Smooth muscle cell (in vitro differentiated cells): Measurements from ENCODE around the gene GALNT6. TPM values are rescaled to one million over a fixed set of nuclear protein-coding genes. Genes with fewer than 3 reads are reported as not detected.

Source experiments
- DNase-seq: peaks from one replicate; lab custom pipeline; 2025; ENCODE audit not compliant: unreplicated experiment; lab: John Stamatoyannopoulos, UW
- H2AFZ ChIP-seq: fragments of 200-600 bp; sonication (generic); 2 replicates; pipeline ENCODE4 v1.6.0; 2016; ENCODE audit warnings: antibody characterized with exemption, low read depth, mild to moderate bottlenecking
- H3F3A ChIP-seq: fragments of 200-600 bp; sonication (generic); 2 replicates; pipeline ENCODE4 v1.6.0; 2017; ENCODE audit warnings: antibody characterized with exemption, low read depth
- H3K27ac ChIP-seq: fragments of 200-600 bp; sonication (generic); 2 replicates; pipeline ENCODE4 v1.5.1; 2016; ENCODE audit warnings: low read depth, mild to moderate bottlenecking
- H3K27me3 ChIP-seq: fragments of 200-600 bp; sonication (generic); 2 replicates; pipeline ENCODE4 v1.6.1; 2016; ENCODE audit warnings: low read depth, mild to moderate bottlenecking
- H3K36me3 ChIP-seq: fragments of 200-600 bp; sonication (generic); 2 replicates; pipeline ENCODE4 v1.5.1; 2016; ENCODE audit warnings: low read depth
- H3K4me1 ChIP-seq: fragments of 200-600 bp; sonication (generic); 2 replicates; pipeline ENCODE4 v1.5.1; 2016; ENCODE audit warnings: low read depth
- H3K4me2 ChIP-seq: fragments of 200-600 bp; sonication (generic); 2 replicates; pipeline ENCODE4 v1.6.0; 2016; ENCODE audit warnings: mild to moderate bottlenecking
- H3K4me3 ChIP-seq: fragments of 200-600 bp; sonication (generic); 2 replicates; pipeline ENCODE4 v1.5.1; 2016; ENCODE audit warnings: mild to moderate bottlenecking
- H3K79me2 ChIP-seq: fragments of 200-600 bp; sonication (generic); 2 replicates; pipeline ENCODE4 v1.6.0; 2016; ENCODE audit warnings: low read depth, mild to moderate bottlenecking
- H3K9ac ChIP-seq: fragments of 200-600 bp; sonication (generic); 2 replicates; pipeline ENCODE4 v1.6.0; 2016; ENCODE audit warnings: low read depth
- H3K9me3 ChIP-seq: fragments of 200-600 bp; sonication (generic); replicated peaks from 2 replicates; pipeline ENCODE4 v1.5.1; 2016; ENCODE audit warnings: low read depth
- H4K20me1 ChIP-seq: fragments of 200-600 bp; sonication (generic); 2 replicates; pipeline ENCODE4 v1.6.0; 2016; ENCODE audit warnings: low read depth
- WGBS: methylation state at CpG from one replicate; pipeline ENCODE4 v1.1.7; 2016; ENCODE audit warnings: low lambda C conversion rate; 5-methylcytosine and 5-hydroxymethylcytosine counted together
- polyA plus RNA-seq: library from polyadenylated mRNA; unstranded; fragments of >200 nt; fragmentation: Nextera tagmentation; extraction: Ambion mirVana; gene quantifications from 2 replicates; pipeline ENCODE4 v1.2.1, GENCODE V29; 2016
- total RNA-seq: library from RNA; depleted of rRNA; stranded (reverse); fragments of >200 nt; gene quantifications from 2 replicates; pipeline ENCODE4 v1.2.3, GENCODE V29; 2014
- TF ChIP-seq, protein P1 (sequence below): fragments of 200-600 bp; sonication (generic); IDR thresholded peaks from 2 replicates; pipeline ENCODE4 v1.5.1; 2017; ENCODE audit warnings: borderline replicate concordance, mild to moderate bottlenecking, antibody characterized with exemption; ENCODE audit not compliant: insufficient read depth, poor library complexity, severe bottlenecking

GALNT6 gene
- total and polyA plus RNA-seq, 2 experiments from 2014 or later, result 7.8 to 55.6 TPM

DNA sequence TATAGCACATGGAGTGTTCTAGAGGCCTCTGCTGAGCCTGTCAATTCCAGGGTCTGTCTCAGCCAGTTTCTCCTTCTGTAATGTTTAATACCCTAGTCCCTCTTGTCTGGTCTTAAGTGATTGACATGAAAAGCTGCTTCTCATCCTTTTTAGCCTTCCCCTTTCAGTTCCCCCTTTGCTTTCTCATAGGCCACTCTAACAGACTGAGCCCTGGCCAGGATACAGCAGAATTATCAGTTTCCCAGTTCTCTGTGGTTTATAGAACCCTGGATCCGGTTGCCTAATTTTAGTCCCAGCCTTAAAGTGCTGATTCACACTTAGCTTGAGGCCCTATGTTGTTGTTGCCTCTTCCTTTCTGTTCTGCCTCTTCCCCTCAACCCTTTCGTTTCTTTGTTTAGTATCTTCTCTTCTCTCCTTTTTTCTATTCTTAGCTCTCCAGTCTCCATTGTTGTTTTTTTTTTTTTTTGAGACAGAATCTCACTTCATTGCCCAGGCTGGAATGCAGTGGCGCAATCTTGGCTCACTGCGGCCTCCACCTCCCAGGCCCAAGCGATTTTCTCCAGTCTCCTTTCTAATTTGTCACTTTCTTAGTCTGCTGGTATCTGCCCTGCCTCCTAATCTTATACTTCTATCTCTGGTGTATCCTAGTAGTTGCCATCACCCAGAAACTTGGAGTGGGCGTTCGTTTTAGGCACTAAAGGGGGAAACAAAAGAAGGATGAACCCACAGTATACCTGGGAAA, 64.3 kb downstream of the GALNT6 start:
- Histone ChIP-seq H3K27ac (peak overlapping the region; percentile 51), H3K4me3 (no peak overlapping the region), H3K9ac (no peak overlapping the region), H2AFZ (peak overlapping the region; percentile 75), H3K9me3 (no peaks in the 10 kb centered on the region), H4K20me1 (no peaks in the 10 kb centered on the region), H3K79me2 (no peaks in the 10 kb centered on the region), H3K27me3 (no peaks in the 10 kb centered on the region), H3K4me2 (peak overlapping the region; percentile 1), H3K4me1 (peaks cover 23% of the 10 kb centered on the region), H3F3A (no peaks in the 10 kb centered on the region), H3K36me3 (no peaks in the 10 kb centered on the region)
- TF ChIP-seq, protein P1, sequence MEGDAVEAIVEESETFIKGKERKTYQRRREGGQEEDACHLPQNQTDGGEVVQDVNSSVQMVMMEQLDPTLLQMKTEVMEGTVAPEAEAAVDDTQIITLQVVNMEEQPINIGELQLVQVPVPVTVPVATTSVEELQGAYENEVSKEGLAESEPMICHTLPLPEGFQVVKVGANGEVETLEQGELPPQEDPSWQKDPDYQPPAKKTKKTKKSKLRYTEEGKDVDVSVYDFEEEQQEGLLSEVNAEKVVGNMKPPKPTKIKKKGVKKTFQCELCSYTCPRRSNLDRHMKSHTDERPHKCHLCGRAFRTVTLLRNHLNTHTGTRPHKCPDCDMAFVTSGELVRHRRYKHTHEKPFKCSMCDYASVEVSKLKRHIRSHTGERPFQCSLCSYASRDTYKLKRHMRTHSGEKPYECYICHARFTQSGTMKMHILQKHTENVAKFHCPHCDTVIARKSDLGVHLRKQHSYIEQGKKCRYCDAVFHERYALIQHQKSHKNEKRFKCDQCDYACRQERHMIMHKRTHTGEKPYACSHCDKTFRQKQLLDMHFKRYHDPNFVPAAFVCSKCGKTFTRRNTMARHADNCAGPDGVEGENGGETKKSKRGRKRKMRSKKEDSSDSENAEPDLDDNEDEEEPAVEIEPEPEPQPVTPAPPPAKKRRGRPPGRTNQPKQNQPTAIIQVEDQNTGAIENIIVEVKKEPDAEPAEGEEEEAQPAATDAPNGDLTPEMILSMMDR, result no peak
- DNase-seq, result no peak
- WGBS, result 42% methylated on average over 7 of the region's 7 CpGs

DNA sequence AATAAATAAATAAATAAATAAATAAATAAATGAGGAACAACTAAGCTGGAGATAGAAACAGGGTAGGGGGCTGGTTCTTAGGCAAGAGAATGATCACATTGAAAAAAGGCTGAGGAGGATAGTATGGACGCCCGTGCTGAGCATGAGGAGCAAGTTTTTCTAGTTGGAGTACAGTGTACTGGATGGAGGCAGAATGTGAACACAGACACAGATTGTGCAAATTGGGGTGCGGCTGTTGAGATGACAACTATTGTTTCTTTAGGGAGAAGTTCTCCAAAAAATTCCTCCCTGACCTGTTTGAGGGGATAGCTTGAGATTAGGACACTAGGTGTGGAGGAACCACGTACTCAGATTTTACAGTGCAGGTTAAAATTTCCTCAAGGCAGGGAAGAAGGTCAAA, 66.3 kb downstream of the GALNT6 start:
- TF ChIP-seq, protein P1, result no peak
- H2AFZ ChIP-seq, result no peak overlapping the region
- H3K4me2 ChIP-seq, result no peak overlapping the region
- H3K4me3 ChIP-seq, result no peak overlapping the region
- no peaks in the 10 kb centered on the region for H3K36me3 ChIP-seq
- H3K4me1 ChIP-seq, result peaks cover 32% of the 10 kb centered on the region
- WGBS, result 85% methylated on average over 4 of the region's 4 CpGs
- H4K20me1 ChIP-seq, result no peaks in the 10 kb centered on the region
- no peak for DNase-seq
- no peak overlapping the region for H3K27ac ChIP-seq
- no peaks in the 10 kb centered on the region for H3K79me2 ChIP-seq
- H3K9me3 ChIP-seq, result no peaks in the 10 kb centered on the region
- H3K27me3 ChIP-seq, result no peaks in the 10 kb centered on the region
- H3K9ac ChIP-seq, result no peak overlapping the region
- peaks cover 3% of the 10 kb centered on the region for H3F3A ChIP-seq

DNA sequence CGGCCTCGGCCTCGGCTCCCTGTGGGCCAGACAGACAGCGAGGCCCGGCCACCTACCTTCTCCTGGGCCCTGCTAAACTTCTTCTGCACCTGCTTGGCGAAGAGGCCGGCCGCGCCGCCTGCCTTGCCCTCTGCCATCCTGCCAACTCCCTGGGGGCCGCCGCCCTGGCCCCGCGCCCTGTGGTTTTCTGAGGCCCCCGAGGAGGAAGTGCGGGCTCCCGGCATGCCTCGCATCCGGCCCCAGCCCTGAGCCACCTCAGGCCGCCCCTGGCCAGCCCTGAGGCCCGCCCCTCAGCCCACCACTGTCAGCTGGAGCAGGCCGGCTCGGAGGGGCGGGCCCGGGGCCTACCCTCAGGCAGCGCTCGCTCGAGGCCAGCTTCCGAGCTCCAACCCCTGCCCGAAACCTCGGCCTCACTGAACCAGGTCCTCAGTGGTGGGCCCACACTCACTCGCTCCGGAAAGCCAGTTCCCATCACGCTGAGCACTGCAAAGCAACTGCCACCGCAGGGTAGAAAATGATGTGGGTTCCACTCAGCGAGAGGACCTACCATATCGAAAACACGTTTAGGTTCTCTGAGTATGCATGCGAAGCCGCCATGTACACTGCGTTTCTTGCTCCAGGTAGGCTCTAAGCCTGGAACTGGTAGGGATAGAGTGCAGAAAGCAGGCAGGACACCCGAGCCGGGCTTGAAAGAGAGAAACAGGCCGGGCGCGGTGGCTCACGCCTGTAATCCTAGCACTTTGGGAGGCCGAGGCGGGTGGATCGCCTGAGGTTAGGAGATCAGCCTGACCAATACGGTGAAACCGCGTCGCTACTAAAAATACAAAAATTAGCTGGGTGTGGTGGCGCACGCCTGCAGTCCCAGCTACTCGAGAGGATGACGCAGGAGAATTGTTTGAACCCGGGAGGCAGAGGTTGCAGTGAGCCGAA, 67.0 kb downstream of the GALNT6 start, which contains the start of gene BIN2:
TSS of gene BIN2 (minus strand) at position 209 of the 930 bp plus-strand sequence. CDS start at position 137, 72 bp downstream.
- H3K36me3 ChIP-seq, result no peaks in the 10 kb centered on the region
- H3K4me3 ChIP-seq, result no peak within 1 kb of the TSS
- 98% methylated on average over 39 of the region's 60 CpGs for WGBS
- H3K79me2 ChIP-seq, result no peaks in the 10 kb centered on the region
- no peaks in the 10 kb centered on the region for H4K20me1 ChIP-seq
- H3K9me3 ChIP-seq, result no peaks in the 10 kb centered on the region
- peaks cover 32% of the 10 kb centered on the region for H3K4me1 ChIP-seq
- H3F3A ChIP-seq, result peaks cover 3% of the 10 kb centered on the region
- no peak within 1 kb of the TSS for H2AFZ ChIP-seq
- TF ChIP-seq, protein P1, result no peak
- DNase-seq, result no peak
- H3K27me3 ChIP-seq, result no peaks in the 10 kb centered on the region
- no peak within 1 kb of the TSS for H3K27ac ChIP-seq
- no peak within 1 kb of the TSS for H3K4me2 ChIP-seq
- no peak within 1 kb of the TSS for H3K9ac ChIP-seq
